Hepatocyte (in vitro differentiated cells): Measurements from ENCODE around the gene TLNRD1.

Experiments
- EZH2 ChIP-seq: fragments of 200-600 bp; sonication (generic); IDR thresholded peaks from 2 replicates; pipeline ENCODE4 v1.6.1; 2016; ENCODE audit warnings: antibody characterized with exemption, mild to moderate bottlenecking, borderline replicate concordance
- TF ChIP-seq, protein P1 (sequence below): fragments of 200-600 bp; sonication (generic); IDR thresholded peaks from 2 replicates; pipeline ENCODE4 v1.5.1; 2016; ENCODE audit warnings: antibody characterized with exemption, mild to moderate bottlenecking; ENCODE audit not compliant: poor library complexity

DNA sequence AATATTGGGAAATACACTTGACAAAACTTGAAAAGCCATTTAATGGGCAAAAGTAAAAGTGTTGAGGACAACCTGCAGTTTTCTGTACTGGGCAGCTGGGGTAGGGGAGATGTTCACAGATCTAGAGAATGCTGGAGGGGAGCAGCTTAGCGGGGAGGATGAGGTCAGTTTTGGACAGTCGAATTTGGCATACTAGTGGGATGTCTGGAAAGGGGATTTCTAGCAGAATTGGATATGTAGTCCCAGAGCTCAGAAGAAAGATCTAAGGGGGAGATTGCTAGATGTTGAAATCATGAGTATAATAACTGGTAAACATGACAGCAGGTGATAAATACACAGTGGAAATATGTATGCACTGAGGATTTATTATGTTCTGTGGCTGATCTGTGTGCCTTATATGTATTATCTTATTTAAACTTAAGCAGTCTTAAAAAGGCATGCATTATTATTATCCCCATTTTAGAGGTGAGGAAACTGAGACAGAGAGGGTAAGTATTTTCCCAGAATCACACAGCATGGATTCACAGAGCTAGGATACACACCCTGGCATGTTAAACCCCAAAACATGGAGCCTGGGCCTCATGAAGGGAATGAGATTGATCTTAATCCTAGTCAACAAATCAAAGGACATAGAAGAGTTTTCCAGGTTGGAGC, 42.7 kb downstream of the TLNRD1 start:
- TF ChIP-seq, protein P1, sequence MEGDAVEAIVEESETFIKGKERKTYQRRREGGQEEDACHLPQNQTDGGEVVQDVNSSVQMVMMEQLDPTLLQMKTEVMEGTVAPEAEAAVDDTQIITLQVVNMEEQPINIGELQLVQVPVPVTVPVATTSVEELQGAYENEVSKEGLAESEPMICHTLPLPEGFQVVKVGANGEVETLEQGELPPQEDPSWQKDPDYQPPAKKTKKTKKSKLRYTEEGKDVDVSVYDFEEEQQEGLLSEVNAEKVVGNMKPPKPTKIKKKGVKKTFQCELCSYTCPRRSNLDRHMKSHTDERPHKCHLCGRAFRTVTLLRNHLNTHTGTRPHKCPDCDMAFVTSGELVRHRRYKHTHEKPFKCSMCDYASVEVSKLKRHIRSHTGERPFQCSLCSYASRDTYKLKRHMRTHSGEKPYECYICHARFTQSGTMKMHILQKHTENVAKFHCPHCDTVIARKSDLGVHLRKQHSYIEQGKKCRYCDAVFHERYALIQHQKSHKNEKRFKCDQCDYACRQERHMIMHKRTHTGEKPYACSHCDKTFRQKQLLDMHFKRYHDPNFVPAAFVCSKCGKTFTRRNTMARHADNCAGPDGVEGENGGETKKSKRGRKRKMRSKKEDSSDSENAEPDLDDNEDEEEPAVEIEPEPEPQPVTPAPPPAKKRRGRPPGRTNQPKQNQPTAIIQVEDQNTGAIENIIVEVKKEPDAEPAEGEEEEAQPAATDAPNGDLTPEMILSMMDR: no peak
- no peak for TF ChIP-seq EZH2
